Loucy (cell line): ENCODE measurements around the gene COX20.

Source experiments
- H2AFZ ChIP-seq: fragments of 200-600 bp; sonication (generic); 2 replicates; pipeline ENCODE4 v1.6.0; 2016; ENCODE audit warnings: antibody characterized with exemption, mild to moderate bottlenecking, low read length, moderate library complexity
- H3F3A ChIP-seq: fragments of 200-600 bp; 2 replicates; pipeline ENCODE4 v1.6.0; 2016; ENCODE audit warnings: antibody characterized with exemption, low read depth, mild to moderate bottlenecking
- H3K27me3 ChIP-seq: fragments of 200-600 bp; sonication (generic); 2 replicates; pipeline ENCODE4 v1.6.1; 2014; ENCODE audit warnings: low read length, mild to moderate bottlenecking; ENCODE audit not compliant: insufficient read depth, poor library complexity, severe bottlenecking
- H3K36me3 ChIP-seq: fragments of 200-600 bp; sonication (generic); 2 replicates; pipeline ENCODE4 v1.6.1; 2016; ENCODE audit warnings: low read length; ENCODE audit not compliant: insufficient read depth
- H3K4me1 ChIP-seq: fragments of 200-600 bp; sonication (generic); 2 replicates; pipeline ENCODE4 v1.5.1; 2014; ENCODE audit warnings: low read length, mild to moderate bottlenecking; ENCODE audit not compliant: insufficient read depth, poor library complexity, severe bottlenecking
- H3K4me2 ChIP-seq: fragments of 200-600 bp; sonication (generic); 2 replicates; pipeline ENCODE4 v1.6.0; 2014; ENCODE audit warnings: antibody characterized with exemption, low read length, low read depth, mild to moderate bottlenecking; ENCODE audit not compliant: poor library complexity, severe bottlenecking
- H3K4me3 ChIP-seq: fragments of 200-600 bp; sonication (generic); 2 replicates; pipeline ENCODE4 v1.5.1; 2014; ENCODE audit warnings: low read length, mild to moderate bottlenecking, mixed read lengths; ENCODE audit not compliant: poor library complexity, severe bottlenecking
- H3K79me2 ChIP-seq: fragments of 200-600 bp; sonication (generic); 2 replicates; pipeline ENCODE4 v1.6.1; 2014; ENCODE audit warnings: low read length; ENCODE audit not compliant: insufficient read depth
- H3K9ac ChIP-seq: fragments of 200-600 bp; sonication (generic); 2 replicates; pipeline ENCODE4 v1.6.0; 2014; ENCODE audit warnings: mild to moderate bottlenecking, low read depth, low read length, moderate library complexity; ENCODE audit not compliant: poor library complexity, severe bottlenecking
- H3K9me2 ChIP-seq: fragments of 200-600 bp; sonication (generic); replicated peaks from 2 replicates; pipeline ENCODE4 v1.6.1; 2016; ENCODE audit warnings: low read depth, low read length, mixed read lengths
- H3K9me3 ChIP-seq: fragments of 200-600 bp; sonication (generic); 2 replicates; pipeline ENCODE4 v1.6.1; 2014; ENCODE audit warnings: mild to moderate bottlenecking, antibody characterized with exemption, low read length, low read depth; ENCODE audit not compliant: insufficient read depth
- H4K20me1 ChIP-seq: fragments of 200-600 bp; sonication (generic); 2 replicates; pipeline ENCODE4 v1.6.0; 2014; ENCODE audit warnings: antibody characterized with exemption, low read length, mild to moderate bottlenecking; ENCODE audit not compliant: insufficient read depth, poor library complexity, severe bottlenecking
- EZH2phosphoT487 ChIP-seq: fragments of 200-600 bp; IDR thresholded peaks from 2 replicates; pipeline ENCODE4 v1.6.1; 2018; ENCODE audit warnings: antibody characterized with exemption, mild to moderate bottlenecking, moderate library complexity, borderline replicate concordance
- TF ChIP-seq, protein P1 (sequence below): fragments of 200-600 bp; sonication (generic); conservative IDR thresholded peaks from 2 replicates; pipeline ENCODE4 v1.5.1; 2014; ENCODE audit warnings: mild to moderate bottlenecking, antibody characterized with exemption, low read length

COX20 gene

DNA sequence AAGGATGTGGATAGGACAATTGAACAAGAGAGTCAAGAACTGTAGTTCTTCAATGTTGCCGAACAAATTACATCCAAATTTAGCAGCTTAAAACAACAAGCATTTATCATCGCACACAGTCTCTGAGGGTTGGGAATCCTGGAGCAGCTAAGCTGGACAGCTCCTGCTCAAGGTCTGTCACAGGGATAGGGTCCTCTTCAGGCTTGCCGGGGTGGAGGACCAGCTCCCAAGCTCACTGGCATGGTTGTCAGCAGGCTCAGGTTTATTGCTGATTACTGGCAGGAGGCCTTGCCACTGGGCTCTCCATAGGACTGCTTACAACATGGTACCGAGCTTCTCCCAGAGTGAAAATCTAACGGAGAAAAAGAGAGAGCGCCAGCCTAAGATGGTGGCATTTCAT, 22.1 kb upstream of the COX20 start:
- Histone ChIP-seq H3K9ac (no peak overlapping the region), H3K9me2 (no peaks in the 10 kb centered on the region), H3K9me3 (no peaks in the 10 kb centered on the region), H3K27me3 (no peaks in the 10 kb centered on the region), H3K4me2 (no peak overlapping the region), H3K4me1 (no peaks in the 10 kb centered on the region), H3K79me2 (no peaks in the 10 kb centered on the region), H3K36me3 (no peaks in the 10 kb centered on the region), H3F3A (no peaks in the 10 kb centered on the region), H3K4me3 (no peak overlapping the region), H4K20me1 (no peaks in the 10 kb centered on the region), H2AFZ (no peak overlapping the region)
- TF ChIP-seq, protein P1, sequence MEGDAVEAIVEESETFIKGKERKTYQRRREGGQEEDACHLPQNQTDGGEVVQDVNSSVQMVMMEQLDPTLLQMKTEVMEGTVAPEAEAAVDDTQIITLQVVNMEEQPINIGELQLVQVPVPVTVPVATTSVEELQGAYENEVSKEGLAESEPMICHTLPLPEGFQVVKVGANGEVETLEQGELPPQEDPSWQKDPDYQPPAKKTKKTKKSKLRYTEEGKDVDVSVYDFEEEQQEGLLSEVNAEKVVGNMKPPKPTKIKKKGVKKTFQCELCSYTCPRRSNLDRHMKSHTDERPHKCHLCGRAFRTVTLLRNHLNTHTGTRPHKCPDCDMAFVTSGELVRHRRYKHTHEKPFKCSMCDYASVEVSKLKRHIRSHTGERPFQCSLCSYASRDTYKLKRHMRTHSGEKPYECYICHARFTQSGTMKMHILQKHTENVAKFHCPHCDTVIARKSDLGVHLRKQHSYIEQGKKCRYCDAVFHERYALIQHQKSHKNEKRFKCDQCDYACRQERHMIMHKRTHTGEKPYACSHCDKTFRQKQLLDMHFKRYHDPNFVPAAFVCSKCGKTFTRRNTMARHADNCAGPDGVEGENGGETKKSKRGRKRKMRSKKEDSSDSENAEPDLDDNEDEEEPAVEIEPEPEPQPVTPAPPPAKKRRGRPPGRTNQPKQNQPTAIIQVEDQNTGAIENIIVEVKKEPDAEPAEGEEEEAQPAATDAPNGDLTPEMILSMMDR, result no peak
- no peak for TF ChIP-seq EZH2phosphoT487

DNA sequence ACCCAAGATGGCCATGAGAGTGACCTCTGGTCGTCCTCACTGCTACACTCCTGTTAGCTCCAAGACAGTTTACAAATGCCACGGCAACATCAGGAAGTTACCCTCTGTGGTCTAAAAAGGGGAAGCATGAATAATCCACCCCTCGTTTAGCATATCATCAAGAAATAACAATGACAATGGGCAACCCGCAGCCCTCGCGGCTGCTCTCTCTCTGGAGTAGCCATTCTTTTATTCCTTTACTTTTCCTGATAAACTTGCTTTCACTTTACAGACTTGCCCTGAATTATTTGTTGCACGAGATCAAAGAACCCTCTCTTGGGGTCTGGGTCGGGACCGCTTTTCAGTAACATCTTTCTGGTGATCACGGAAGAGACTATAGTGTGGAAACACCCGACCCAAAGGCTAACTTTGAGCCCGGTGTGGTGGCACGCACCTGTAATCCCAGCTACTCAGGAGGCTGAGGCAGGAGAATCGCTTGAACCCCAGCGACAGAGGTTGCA, 19.8 kb upstream of the COX20 start:
- Histone ChIP-seq H4K20me1 (no peaks in the 10 kb centered on the region), H3K4me1 (no peaks in the 10 kb centered on the region), H3K36me3 (no peaks in the 10 kb centered on the region), H3K9me2 (no peaks in the 10 kb centered on the region), H3K9me3 (no peaks in the 10 kb centered on the region), H3K4me3 (no peak overlapping the region), H2AFZ (no peak overlapping the region), H3K79me2 (no peaks in the 10 kb centered on the region), H3K4me2 (no peak overlapping the region), H3K27me3 (no peaks in the 10 kb centered on the region), H3F3A (no peaks in the 10 kb centered on the region), H3K9ac (no peak overlapping the region)
- no peak for TF ChIP-seq EZH2phosphoT487
- TF ChIP-seq, protein P1, result no peak

DNA sequence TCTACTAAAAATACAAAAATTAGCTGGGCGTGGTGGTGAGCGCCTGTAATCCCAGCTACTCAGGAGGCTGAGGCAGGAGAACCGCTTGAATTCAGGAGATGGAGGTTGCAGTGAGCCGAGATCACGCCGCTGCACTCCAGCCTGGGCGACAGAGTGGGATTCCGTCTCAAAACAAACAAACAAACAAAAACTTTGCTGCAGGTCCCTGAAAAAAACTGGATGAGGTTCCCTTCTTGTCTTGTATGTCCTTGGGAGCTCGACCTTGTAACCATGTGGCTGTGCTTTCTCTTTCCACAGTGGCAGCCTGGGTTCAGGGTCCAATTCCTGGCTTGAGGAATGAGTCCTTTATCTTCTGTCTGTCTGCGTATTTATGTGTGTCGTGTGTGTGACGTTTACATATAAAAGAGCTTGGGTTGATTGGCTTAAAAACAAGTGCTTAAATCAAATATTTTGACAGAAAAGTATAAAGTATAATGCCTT, 18.0 kb upstream of the COX20 start:
- H3K36me3 ChIP-seq, result no peaks in the 10 kb centered on the region
- H3K9me3 ChIP-seq, result no peaks in the 10 kb centered on the region
- TF ChIP-seq, protein P1, result no peak
- TF ChIP-seq EZH2phosphoT487, result no peak
- H3K4me3 ChIP-seq, result no peak overlapping the region
- no peaks in the 10 kb centered on the region for H3K79me2 ChIP-seq
- H3F3A ChIP-seq, result no peaks in the 10 kb centered on the region
- no peaks in the 10 kb centered on the region for H4K20me1 ChIP-seq
- H3K9ac ChIP-seq, result no peak overlapping the region
- no peak overlapping the region for H3K4me2 ChIP-seq
- no peaks in the 10 kb centered on the region for H3K9me2 ChIP-seq
- no peak overlapping the region for H2AFZ ChIP-seq
- no peaks in the 10 kb centered on the region for H3K27me3 ChIP-seq
- H3K4me1 ChIP-seq, result no peaks in the 10 kb centered on the region
